ENCODE results near the gene MVB12B.

Gene MVB12B

GRCh38 chr9:126411225-126411947 lies 84.8 kb downstream of the MVB12B start:
- H3K4me1 Mint-ChIP-seq, result peaks cover 20% of the 10 kb centered on the region
- H3K9me3 Mint-ChIP-seq, result no peaks in the 10 kb centered on the region
- H3K36me3 Mint-ChIP-seq (ENCODE audit: low read depth), result peaks cover 33% of the 10 kb centered on the region
- no peak for TF ChIP-seq CTCF (IDR thresholded peaks at IDR 0.05; ENCODE audit: unreplicated experiment in 3 of 3)
- no peak overlapping the region for H3K4me3 Mint-ChIP-seq
- peak overlapping the region in 1 of 3 experiments; percentile 16 for H3K27ac Mint-ChIP-seq
- H3K27me3 Mint-ChIP-seq (ENCODE audit: low read depth), result peaks cover 3% of the 10 kb centered on the region

GRCh38 chr9:126411948-126412284 lies 85.3 kb downstream of the MVB12B start:
- Mint-ChIP-seq H3K4me1 (peaks cover 15% of the 10 kb centered on the region), H3K4me3 (no peak overlapping the region), H3K27me3 (ENCODE audit: low read depth) (peaks cover 3% of the 10 kb centered on the region), H3K9me3 (no peaks in the 10 kb centered on the region), H3K27ac (no peak overlapping the region), H3K36me3 (ENCODE audit: low read depth) (peaks cover 33% of the 10 kb centered on the region)
- no peak for TF ChIP-seq CTCF (IDR thresholded peaks at IDR 0.05; ENCODE audit: unreplicated experiment in 3 of 3)

- Mint-ChIP-seq H3K4me1 (peaks cover 5% of the 10 kb centered on the region), H3K9me3 (no peaks in the 10 kb centered on the region), H3K36me3 (ENCODE audit: low read depth) (peaks cover 33% of the 10 kb centered on the region), H3K27ac (no peak overlapping the region), H3K27me3 (ENCODE audit: low read depth) (peaks cover 3% of the 10 kb centered on the region), H3K4me3 (no peak overlapping the region)
- TF ChIP-seq CTCF (IDR thresholded peaks at IDR 0.05; ENCODE audit: unreplicated experiment in 3 of 3), result no peak
These were observed 86.3 kb downstream of the MVB12B start for GRCh38 chr9:126412905-126413304.

- no peak overlapping the region for H3K27ac Mint-ChIP-seq
- peaks cover 4% of the 10 kb centered on the region for H3K27me3 Mint-ChIP-seq (ENCODE audit: low read depth)
- H3K36me3 Mint-ChIP-seq (ENCODE audit: low read depth), result peaks cover 34% of the 10 kb centered on the region
- no peak overlapping the region for H3K4me3 Mint-ChIP-seq
- peaks cover 4% of the 10 kb centered on the region for H3K4me1 Mint-ChIP-seq
- H3K9me3 Mint-ChIP-seq, result no peaks in the 10 kb centered on the region
- no peak for TF ChIP-seq CTCF (IDR thresholded peaks at IDR 0.05; ENCODE audit: unreplicated experiment in 3 of 3)
These were observed 86.9 kb downstream of the MVB12B start for GRCh38 chr9:126413391-126414068.

- no peak for TF ChIP-seq CTCF (IDR thresholded peaks at IDR 0.05; ENCODE audit: unreplicated experiment in 3 of 3)
- Mint-ChIP-seq H3K4me1 (peaks cover 10% of the 10 kb centered on the region), H3K27me3 (ENCODE audit: low read depth) (peaks cover 7% of the 10 kb centered on the region), H3K36me3 (ENCODE audit: low read depth) (peaks cover 21% of the 10 kb centered on the region), H3K27ac (no peak overlapping the region), H3K9me3 (no peaks in the 10 kb centered on the region), H3K4me3 (no peak overlapping the region)
These were observed 89.2 kb downstream of the MVB12B start for GRCh38 chr9:126415741-126416370.

Measured in nephron (organoid).